Colonic mucosa (tissue), 4 donors: ENCODE results near the gene PEPD. TPM values are rescaled to one million over a fixed set of nuclear protein-coding genes. Genes with fewer than 3 reads are reported as not detected.

Experiments
- DNase-seq: peaks from one replicate; pipeline ENCODE4 v3.0.0-alpha.2; 2020
- H3K27ac ChIP-seq: fragments of 200-600 bp; one replicate; pipeline ENCODE4 v1.8.0; 2021
- H3K27me3 ChIP-seq: fragments of 200-600 bp; one replicate; pipeline ENCODE4 v1.8.0; 2021
- H3K36me3 ChIP-seq: fragments of 200-600 bp; one replicate; pipeline ENCODE4 v1.8.0; 2021
- H3K4me1 ChIP-seq: fragments of 200-600 bp; one replicate; pipeline ENCODE4 v1.8.0; 2021; ENCODE audit warnings: mild to moderate bottlenecking
- H3K4me3 ChIP-seq: fragments of 200-600 bp; one replicate; pipeline ENCODE4 v1.8.0; 2021
- H3K9ac ChIP-seq, 2 donors: one replicate each; pipeline ENCODE4 v1.7.0; 2013; ENCODE audit warnings: control low read depth in 2 of 2, low read depth in 2 of 2, low read length in 2 of 2
- H3K9me3 ChIP-seq: fragments of 200-600 bp; one replicate; pipeline ENCODE4 v1.8.0; 2021
- intact Hi-C: fragments of 100-400 bp; cut with DNase I; formaldehyde crosslinking; loops from one replicate; pipeline ENCODE4 v1.14.1; 2022
- total RNA-seq, 2 donors: library from RNA; stranded (reverse); fragmentation: NEBNext Ultra II Directional in 1 of 2; extraction: Animal tissue kit (Norgen Biotek cat#: 25700) in 1 of 2; gene quantifications; one replicate each; pipeline ENCODE4 v1.2.1, GENCODE V29; 2021
- TF ChIP-seq, protein P1 (sequence below): fragments of 200-600 bp; IDR thresholded peaks from one replicate; pipeline ENCODE4 v1.8.0; 2022; ENCODE audit warnings: antibody characterized with exemption, mild to moderate bottlenecking
- donor health status: healthy.
- donor health status: DM: no; HTN: no; CAD: no.
- donor health status: DM: no; HTN: no; CAD: no.

Gene PEPD
- total RNA-seq, 2 donors from 2014 or later: 47.9 to 71.4 TPM

DNA sequence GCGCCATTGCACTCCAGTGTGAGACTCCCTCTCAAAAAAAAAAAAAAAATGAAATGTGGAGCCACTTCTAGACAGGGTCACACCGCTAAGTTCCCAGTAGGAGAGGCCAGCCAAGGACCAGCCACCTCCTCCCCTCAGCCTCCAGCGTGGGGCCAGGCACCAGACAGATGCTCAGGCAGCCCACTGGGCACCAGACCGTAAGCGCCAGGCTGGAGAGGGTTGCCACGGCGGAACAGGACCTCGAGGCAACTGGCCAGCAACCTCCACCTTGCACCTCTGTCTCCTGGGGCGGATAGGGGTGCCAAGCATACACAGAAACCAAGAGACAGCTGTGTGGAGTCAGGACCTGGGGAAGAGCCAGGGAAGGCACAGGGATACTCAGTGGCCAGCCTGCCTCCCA is 3.7 kb downstream of the PEPD start:
- Histone ChIP-seq H3K36me3 (no peaks in the 10 kb centered on the region), H3K27me3 (no peaks in the 10 kb centered on the region), H3K9me3 (no peaks in the 10 kb centered on the region), H3K27ac (no peak overlapping the region), H3K4me1 (peaks cover 5% of the 10 kb centered on the region), H3K9ac (no peak overlapping the region), H3K4me3 (no peak overlapping the region)
- TF ChIP-seq, protein P1, sequence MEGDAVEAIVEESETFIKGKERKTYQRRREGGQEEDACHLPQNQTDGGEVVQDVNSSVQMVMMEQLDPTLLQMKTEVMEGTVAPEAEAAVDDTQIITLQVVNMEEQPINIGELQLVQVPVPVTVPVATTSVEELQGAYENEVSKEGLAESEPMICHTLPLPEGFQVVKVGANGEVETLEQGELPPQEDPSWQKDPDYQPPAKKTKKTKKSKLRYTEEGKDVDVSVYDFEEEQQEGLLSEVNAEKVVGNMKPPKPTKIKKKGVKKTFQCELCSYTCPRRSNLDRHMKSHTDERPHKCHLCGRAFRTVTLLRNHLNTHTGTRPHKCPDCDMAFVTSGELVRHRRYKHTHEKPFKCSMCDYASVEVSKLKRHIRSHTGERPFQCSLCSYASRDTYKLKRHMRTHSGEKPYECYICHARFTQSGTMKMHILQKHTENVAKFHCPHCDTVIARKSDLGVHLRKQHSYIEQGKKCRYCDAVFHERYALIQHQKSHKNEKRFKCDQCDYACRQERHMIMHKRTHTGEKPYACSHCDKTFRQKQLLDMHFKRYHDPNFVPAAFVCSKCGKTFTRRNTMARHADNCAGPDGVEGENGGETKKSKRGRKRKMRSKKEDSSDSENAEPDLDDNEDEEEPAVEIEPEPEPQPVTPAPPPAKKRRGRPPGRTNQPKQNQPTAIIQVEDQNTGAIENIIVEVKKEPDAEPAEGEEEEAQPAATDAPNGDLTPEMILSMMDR: no peak
- intact Hi-C loops: no loop called here
- no peak for DNase-seq

DNA sequence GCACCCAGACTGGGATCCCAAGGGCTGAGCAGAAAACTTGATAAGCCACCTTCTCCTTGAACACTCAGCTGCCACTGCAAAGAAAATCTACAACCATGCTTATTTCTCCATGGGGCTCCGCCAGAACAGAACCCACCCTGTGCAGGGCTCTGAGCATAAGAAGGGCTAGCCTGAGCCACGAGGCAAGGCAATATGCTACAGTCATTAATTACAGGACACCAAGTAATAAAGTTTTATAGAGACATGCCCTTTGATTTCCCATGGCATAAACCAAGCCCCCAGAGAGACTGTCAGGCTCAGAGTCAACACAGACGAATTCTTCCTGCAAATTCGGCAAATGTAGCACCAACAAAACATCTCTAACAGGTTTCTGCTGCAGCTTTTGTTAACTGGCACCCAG is 5.7 kb downstream of the PEPD start:
- DNase-seq: no peak
- intact Hi-C loops: no loop called here

DNA sequence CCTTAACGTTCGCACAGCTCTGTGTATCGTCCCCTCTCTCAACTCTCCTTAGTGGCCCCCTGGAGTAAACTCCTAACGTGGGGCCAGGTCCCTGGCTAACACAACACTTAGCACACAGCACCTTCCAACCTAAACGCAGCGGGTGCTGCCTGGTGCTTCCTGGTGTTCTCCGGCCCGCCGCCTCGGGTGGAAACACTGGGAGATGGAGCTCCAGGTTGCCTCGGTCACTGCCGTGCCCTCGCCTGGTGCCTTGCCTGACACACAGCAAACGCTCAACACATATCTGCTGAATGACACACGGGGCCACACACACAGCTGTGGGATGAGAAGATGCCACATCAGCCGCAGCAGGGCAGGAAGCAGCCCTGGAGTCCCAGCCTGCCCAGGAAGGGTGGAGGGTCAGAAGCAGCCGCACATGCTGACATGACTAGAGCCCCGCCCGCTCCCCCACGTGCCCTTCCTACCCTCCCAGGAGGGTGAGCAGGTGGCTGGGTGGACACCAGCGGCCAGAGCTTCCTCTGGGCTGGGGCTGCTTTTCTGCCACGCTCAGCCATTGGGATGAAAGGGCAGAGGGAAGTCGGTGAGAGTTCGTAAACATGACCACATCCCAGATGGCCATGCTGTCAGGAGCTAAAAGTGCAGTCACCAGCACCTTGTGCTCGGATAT is 6.6 kb downstream of the PEPD start:
- Histone ChIP-seq H3K27me3 (no peaks in the 10 kb centered on the region), H3K9ac (no peak overlapping the region), H3K36me3 (no peaks in the 10 kb centered on the region), H3K4me3 (no peak overlapping the region), H3K4me1 (no peaks in the 10 kb centered on the region), H3K27ac (no peak overlapping the region), H3K9me3 (no peaks in the 10 kb centered on the region)
- TF ChIP-seq, protein P1: no peak
- intact Hi-C loops: no loop called here
- DNase-seq: peak; percentile 30

More for the DNA sequence above, 5.7 kb downstream of the PEPD start:
- TF ChIP-seq, protein P1: no peak
- H3K9ac ChIP-seq: no peak overlapping the region
- no peak overlapping the region for H3K4me3 ChIP-seq
- H3K27ac ChIP-seq: no peak overlapping the region
- H3K9me3 ChIP-seq: no peaks in the 10 kb centered on the region
- peaks cover 5% of the 10 kb centered on the region for H3K4me1 ChIP-seq
- no peaks in the 10 kb centered on the region for H3K36me3 ChIP-seq
- no peaks in the 10 kb centered on the region for H3K27me3 ChIP-seq

DNA sequence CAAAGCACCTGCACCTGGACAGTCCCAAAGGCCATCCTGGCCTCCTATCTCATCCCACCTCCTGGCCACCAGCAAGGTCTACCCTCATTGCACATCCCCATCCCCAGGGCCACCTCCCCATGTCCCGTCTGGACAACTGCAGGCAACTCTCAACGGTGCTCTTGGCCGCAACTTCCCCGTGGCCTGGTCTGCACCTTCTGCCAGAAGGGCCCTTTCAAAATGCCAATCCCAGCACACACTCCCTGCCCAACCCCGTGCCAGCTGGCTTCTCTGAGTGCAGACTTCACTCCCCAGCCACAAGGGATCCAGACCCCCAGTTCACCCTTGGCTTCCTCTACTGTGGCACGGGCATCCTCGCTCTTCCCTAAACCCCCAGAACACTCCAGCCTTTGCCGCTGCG is 8.2 kb downstream of the PEPD start:
- Histone ChIP-seq H3K4me3 (no peak overlapping the region), H3K27me3 (no peaks in the 10 kb centered on the region), H3K27ac (no peak overlapping the region), H3K9ac (no peak overlapping the region), H3K9me3 (no peaks in the 10 kb centered on the region), H3K4me1 (no peaks in the 10 kb centered on the region), H3K36me3 (no peaks in the 10 kb centered on the region)
- DNase-seq: no peak
- intact Hi-C loops: no loop called here
- TF ChIP-seq, protein P1: no peak

DNA sequence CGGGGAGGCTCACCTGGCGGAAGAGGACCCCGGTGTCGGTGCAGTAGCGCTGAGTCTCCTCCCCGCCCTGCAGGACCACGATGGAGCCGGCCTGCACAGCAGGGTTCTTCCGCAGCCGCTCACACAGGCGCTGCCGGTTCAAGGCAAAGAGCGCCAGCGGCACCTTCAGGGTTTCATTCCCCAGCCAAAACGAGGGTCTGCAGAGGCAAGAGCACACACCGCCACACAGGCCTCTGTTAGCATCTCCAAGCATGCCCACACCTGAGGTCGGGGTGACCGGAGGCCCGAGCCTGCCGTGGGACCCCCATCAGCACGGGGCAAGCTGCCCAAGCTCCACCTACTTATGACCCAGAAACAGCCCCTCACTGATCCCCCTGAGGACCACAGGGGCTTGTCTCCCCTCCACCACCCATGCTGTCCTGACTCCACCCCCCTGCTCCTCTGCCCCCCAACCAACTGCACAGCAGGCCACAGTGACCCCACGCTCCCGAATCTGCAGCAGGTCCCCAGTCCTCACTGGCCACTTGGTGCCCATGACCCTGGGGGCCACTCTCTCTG is 8.9 kb downstream of the PEPD start:
- H3K27me3 ChIP-seq: no peaks in the 10 kb centered on the region
- intact Hi-C loops: no loop called here
- no peaks in the 10 kb centered on the region for H3K9me3 ChIP-seq
- TF ChIP-seq, protein P1: no peak
- DNase-seq: no peak
- H3K27ac ChIP-seq: no peak overlapping the region
- no peaks in the 10 kb centered on the region for H3K36me3 ChIP-seq
- no peak overlapping the region for H3K4me3 ChIP-seq
- no peaks in the 10 kb centered on the region for H3K4me1 ChIP-seq
- H3K9ac ChIP-seq: no peak overlapping the region
